Embryonic facial prominence (tissue), 1 donor: ENCODE measurements around the gene NARS2.
"Not testable (repeated sequence)": the region's sequence is repeated elsewhere in the genome, so short reads cannot be mapped to it uniquely, and the experiment has no call there.

ENCODE experiments used
- DNase-seq: peaks from one replicate; pipeline ENCODE4 v3.0.0-alpha.2; 2016; ENCODE audit errors: extremely low spot score

Gene NARS2

DNA sequence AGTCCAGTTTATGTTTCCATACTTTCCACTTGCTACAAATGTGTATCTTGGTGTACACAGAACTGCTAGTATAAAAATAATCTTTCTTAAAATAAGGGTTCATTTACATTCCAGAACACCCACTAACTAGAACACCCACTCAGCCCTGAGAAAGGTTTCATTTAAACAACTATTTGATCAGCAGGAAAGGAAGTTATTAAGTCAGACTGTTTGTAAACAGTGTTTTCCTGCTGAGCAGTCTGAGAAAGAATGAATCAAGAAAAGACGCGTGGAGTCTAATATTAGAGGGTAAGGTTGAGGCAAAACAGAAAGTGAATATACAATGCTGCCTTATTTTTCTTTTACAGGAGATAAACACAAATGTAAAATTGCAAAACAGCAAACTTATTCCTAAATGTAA is 32.7 kb downstream of the NARS2 start:
- no peak for DNase-seq

GRCh38 chr11:78541537-78541936 is 33.1 kb downstream of the NARS2 start:
- no peak for DNase-seq

DNA sequence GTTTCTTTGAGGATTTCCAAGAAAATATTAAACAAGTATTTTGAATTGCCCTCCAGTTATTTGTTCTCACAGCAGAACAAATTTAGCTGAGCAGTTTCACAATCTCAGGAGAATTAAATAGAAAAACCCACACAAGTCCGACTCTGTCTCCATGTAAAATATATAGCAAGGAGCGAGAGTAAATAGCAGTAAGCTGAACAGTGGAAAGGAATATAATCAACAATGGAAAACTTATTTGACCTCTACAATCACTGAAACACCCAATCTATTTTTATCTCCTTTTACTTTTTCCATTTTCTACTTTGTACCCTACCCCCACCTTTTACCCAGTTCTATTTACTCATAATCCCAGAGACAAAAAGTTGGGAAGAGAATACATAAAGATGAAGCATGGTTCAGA is 34.4 kb downstream of the NARS2 start:
- no peak for DNase-seq

GRCh38 chr11:78539506-78539905 is 35.2 kb downstream of the NARS2 start:
- DNase-seq: no peak

- no peak for DNase-seq
Observed at GRCh38 chr11:78536933-78537332, 37.7 kb downstream of the NARS2 start.

DNA sequence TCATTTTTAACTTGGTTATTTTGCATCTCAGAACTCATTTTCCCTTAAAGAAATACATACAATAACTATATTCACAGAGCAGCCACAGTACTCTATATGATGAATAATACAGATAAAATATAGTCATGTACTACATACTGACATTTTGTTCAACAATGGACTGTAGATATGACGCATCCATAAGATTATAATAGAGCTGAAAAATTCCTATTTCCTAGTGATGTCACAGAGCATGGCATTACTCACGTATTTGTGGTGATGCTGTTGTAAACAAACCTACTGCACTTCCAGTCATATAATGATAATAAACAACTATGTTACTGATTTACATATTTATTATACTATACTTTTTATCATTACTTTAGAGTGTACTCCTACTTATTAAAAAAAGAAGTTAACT is 38.7 kb downstream of the NARS2 start:
- DNase-seq: no peak

DNA sequence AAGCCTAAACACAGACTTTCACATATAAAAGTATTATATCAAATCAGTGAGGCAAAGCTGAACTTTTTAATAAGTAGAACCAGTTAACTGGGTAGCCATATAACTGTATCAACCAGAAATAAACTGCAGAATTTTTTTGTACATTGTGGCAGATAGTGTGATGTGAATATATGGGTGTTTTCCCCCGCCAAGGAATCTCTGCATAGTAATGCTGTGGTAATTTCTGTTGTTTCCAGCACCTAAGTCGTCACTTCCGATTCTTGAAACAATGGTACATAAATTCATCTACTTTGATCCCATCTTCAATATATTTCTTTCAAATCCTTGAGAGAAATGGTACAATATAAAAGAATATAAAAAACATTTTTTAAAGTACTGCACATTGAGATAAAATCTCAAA is 39.6 kb downstream of the NARS2 start:
- DNase-seq: no peak

GRCh38 chr11:78533399-78533798 is 41.3 kb downstream of the NARS2 start:
- DNase-seq: no peak

- no peak for DNase-seq
Observed at GRCh38 chr11:78532991-78533390, 41.7 kb downstream of the NARS2 start.

GRCh38 chr11:78526497-78527146 is 48.0 kb downstream of the NARS2 start:
- DNase-seq: no peak

GRCh38 chr11:78525720-78526119 is 48.9 kb downstream of the NARS2 start:
- DNase-seq: no peak

- DNase-seq: no peak
Observed at GRCh38 chr11:78520230-78520629, 54.4 kb downstream of the NARS2 start.

- DNase-seq: no peak
Observed at GRCh38 chr11:78516281-78516680, 58.4 kb downstream of the NARS2 start.

DNA sequence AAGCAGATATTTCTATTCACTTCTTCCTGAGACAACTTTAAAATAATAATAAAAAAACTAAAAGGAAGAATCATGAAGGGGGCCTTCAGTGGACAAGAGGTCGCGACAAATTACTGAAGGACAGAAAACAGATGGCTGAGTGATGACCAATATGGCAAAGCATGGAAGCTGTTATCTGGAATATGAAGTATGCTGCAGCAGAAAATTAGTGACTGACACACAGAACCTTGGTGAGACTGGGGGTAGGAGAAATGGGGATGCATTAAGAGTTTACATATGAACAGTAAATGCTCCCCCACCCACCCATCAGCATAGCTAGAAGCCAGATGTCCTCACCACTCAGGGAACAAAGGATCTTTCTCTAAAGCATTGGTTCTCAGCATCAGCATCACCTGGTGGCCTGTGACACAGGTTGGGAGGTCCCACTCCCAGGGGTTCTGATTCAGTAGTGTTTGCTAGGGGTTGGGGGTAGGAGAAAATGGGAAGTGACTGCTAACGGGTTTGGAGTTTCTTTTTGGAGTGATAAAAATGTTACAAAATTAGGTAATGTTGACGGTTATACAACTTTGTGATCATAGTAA is 59.7 kb downstream of the NARS2 start:
- DNase-seq: no peak

- not testable (repeated sequence) for DNase-seq
Observed at GRCh38 chr11:78513085-78513484, 61.6 kb downstream of the NARS2 start.

GRCh38 chr11:78510597-78510996 is 64.1 kb downstream of the NARS2 start:
- no peak for DNase-seq

DNA sequence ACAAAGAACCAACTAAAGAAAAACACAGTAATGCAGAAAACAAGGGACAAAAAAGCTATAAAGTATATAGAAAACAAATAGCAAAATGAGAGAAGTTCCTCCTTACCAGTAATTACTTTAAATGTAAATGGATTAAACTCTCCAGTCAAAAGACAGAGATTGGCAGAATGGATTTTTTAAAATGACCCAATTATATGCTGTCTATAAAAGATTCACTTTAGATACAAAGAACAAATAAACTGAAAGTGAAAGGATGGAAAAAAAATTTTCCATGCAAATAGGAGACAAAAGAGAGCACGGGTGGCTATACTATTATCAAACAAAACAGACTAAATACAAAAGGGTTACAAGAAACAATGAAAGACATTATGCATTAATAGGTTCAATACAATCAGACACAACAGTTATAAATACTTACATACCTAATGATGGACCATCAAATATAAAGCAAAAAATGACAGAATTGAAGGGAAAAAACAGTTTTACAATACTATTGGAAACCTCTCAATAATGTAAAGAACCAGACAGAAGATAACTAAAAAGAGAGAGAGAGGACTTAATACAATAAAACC is 64.6 kb downstream of the NARS2 start:
- DNase-seq: no peak

DNA sequence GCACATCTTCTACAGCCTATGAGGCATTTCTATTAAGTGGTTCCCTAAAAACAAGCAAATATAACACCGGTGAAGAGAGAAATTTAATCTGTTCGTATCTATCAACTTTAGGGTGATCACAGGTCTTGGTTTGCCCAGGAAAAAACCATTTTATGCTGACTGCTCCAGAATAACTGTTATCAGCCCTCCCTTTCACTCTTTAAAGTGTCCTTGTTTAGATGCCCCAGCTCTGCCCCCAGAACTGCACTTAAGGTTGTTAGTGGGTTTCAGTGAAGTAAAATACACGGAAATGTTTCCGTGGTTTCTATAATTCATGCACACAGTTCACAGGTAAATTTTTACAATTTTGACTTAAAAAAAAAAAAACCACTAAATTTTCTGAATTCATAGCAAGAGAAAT is 70.0 kb downstream of the NARS2 start:
- no peak for DNase-seq

- DNase-seq: no peak
Observed at GRCh38 chr11:78504181-78504580, 70.5 kb downstream of the NARS2 start.

- DNase-seq: no peak
Observed at GRCh38 chr11:78499971-78500370, 74.7 kb downstream of the NARS2 start.

GRCh38 chr11:78497293-78497692 is 77.4 kb downstream of the NARS2 start:
- DNase-seq: no peak

DNA sequence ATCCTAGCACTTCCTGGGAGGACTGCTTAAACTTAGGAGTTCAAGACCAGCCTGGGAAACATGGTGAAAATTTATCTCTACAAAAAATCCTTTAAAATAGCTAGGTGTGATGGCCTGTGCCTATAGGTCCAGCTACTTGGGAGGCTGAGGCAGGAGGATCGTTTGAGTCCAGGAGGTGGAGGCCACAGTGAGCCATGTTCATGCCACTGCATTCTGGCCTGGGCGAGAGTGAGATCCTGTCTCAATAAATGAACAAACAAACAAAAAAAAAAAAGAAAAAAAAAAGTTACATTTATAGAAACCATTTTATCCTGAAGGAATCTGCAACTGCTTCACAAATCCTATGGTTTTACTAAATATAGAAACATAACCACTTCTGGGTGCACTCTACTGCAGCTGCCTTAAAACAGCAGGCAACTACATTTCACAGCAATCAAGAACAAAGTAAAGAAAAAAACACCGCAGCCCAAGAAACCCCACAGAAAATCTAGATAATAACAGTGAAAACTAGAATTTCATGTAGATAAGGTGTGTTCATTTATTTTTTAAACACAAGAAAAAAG is 81.2 kb downstream of the NARS2 start:
- no peak for DNase-seq

- no peak for DNase-seq
Observed at GRCh38 chr11:78492973-78493372, 81.7 kb downstream of the NARS2 start.
